HT1080 (cell line): ENCODE results near the gene GPX5. TPM values are rescaled to one million over a fixed set of nuclear protein-coding genes. Genes with fewer than 3 reads are reported as not detected.
"Not testable (repeated sequence)": the region's sequence is repeated elsewhere in the genome, so short reads cannot be mapped to it uniquely, and the experiment has no call there.

Source experiments
- DNase-seq: peaks from one replicate; pipeline ENCODE4 v3.0.0-alpha.2; 2015; ENCODE audit warnings: low read depth
- polyA plus RNA-seq, 2 experiments: library from polyadenylated mRNA; depleted of rRNA; stranded (reverse); fragments of >200 nt; gene quantifications; 2 replicates each; pipeline ENCODE4 v1.2.3, GENCODE V29; 2015
- total RNA-seq: library from RNA; depleted of rRNA; stranded (reverse); fragments of >200 nt; shearing (Covaris generic); gene quantifications from 2 replicates; pipeline ENCODE4 v1.2.3, GENCODE V29; 2014; rRNA removed

Gene GPX5, protein sequence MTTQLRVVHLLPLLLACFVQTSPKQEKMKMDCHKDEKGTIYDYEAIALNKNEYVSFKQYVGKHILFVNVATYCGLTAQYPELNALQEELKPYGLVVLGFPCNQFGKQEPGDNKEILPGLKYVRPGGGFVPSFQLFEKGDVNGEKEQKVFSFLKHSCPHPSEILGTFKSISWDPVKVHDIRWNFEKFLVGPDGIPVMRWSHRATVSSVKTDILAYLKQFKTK
- not detected in 2 replicates for total RNA-seq
- not detected in 2 replicates for polyA plus RNA-seq (2015; cell fraction: cytosol; rRNA removed)
- polyA plus RNA-seq (2015; cell fraction: nucleus; rRNA removed) = not detected in 2 replicates

DNA sequence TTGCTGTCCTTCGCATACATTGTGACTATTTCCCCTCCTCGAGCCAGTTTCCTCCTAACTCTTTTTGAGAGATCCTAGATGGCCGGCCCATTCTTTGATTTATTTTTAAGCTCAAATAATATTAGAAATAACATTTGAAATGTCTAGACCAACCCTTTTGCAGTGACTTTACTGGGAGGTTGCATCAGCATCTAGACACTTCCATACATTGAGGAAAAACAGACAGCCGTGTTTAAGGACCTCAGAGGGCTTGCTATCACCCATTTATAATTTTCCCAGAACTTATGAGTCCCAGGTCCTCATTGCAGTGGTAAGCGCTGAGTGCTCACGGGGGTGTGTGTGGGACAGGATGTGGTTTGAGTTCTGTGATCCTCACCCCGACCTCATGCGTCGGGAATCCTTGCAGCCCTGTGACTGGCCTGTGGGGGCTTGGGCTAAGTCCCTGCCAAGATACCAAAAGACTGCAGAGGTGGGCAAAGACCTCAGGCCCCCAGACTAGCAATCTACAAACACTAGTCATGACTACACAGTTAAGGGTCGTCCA lies at the start of gene GPX5:
Gene GPX5, plus strand, starts transcription at position 386 of the 544 bp plus-strand sequence. Its CDS starts 133 bp downstream, at position 519.
- peak; percentile 50 for DNase-seq

DNA sequence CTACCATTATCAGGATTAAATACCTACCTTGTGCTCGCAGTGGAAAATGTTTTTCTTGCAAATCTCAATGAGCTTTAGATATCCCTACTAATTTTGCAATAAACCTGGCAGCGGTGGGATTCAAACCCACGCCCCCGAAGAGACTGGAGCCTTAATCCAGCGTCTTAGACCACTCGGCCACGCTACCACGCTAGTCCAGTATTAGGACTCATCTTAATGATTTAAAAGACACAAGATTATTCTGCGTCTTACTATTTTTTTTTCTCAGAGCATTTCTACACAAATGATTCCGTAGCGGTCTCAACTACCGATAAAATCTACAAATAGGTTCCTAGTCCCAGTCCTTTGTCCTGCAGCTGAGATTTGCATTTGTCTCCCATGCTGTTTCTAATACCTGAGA lies 47.2 kb upstream of the GPX5 start:
- peak; percentile 48 for DNase-seq

DNA sequence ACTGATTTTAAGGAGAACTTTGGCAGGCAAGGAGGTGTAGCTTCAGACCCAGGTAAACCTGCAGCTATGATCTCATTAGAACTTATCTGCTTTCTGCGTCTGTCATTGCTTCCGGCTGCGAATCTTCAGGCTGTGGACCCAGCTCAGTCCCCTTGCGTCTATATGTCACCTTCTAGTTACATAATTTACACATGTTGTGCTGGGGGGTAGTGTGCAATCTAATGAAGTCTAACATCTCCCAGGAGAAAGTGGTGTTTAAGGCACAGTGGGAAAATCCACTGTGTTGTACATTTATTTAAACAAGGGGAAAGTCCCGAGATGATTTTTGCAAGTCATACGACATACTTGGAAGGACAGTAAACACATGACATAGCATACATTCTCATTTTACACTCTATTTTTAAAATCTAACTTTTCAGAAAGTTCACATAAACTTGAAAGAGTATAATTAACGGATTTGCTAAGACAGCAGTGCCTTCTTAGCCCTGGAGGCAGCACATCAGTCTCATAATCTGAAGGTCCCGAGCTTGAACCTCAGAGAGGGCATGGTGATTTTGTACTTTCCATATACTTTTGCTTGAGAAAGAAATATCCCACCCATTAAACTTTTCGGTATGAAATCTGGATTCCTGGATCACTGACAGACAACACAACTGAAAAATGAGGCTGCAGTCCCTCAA lies 45.3 kb upstream of the GPX5 start:
- no peak for DNase-seq

DNA sequence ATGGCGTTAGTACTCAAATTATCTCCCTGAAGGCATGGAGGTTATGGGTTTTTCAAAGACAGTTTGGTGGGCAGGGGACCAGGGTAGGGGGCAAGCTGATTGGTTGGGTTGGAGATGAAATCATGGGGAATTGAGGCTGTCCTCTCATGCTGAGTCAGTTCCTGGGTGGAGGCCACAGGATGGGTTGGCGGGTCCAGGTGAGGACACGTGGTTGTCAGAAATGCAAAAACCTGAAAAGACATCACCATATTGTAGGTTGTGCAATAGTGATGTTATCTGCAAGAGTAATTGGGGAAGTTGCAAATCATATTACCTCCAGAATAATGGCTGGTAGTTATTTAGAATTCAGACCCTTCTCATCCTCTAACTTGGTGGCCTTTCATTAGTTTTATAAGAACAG lies 40.2 kb upstream of the GPX5 start:
- DNase-seq = no peak

DNA sequence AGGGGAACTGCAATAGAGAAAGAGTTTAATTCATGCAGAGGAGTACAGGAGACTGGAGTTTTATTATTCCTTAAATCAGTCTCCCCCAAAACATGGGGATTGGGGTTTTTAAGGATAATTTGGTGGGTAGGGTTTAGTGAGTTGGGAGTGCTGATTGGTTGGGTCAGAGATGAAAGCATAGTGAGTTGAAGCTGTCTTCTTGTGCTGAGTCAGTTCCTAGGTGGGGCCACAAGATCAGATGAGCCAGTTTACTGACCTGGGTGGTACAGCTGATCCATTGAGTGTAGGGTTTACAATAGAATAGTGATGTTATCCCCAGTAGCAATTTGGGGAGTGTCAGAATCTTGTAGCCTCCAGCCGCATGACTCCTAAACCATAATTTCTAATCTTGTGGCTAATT lies 39.1 kb upstream of the GPX5 start:
- no peak for DNase-seq

DNA sequence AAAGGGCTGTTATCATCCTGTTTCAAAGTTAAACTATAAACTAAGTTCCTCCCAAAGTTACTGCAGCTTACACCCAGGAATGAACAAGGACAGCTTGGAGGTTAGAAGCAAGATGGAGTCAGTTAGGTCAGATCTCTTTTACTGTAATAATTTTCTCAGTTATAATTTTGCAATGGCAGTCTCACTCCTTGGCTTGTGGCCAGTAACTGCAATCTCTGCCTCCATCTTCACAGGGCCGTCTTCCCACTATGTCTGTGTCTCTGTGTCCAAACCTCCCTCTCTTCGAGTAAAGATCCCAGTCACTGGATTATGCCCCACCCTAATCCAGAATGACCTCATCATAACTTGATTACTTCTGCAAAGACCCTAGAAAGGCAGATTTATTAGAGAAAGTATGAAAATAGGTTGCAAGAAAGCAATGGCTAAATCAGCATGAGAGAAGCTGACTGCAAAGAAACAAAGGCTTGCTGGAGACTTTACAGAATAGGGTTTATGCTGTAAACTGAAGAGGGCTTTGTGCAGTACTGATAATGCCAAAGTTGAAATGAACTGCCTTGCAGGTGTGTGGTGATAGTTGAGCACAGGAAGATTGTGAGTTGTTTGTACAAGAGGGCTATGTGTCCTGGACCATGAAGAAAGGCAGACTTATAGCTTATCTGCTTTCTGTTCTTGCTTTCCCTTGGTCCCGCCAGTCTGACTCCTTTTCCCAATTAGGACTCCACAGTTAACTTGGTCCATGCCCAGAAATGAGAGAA lies 38.5 kb upstream of the GPX5 start:
- DNase-seq = no peak

DNA sequence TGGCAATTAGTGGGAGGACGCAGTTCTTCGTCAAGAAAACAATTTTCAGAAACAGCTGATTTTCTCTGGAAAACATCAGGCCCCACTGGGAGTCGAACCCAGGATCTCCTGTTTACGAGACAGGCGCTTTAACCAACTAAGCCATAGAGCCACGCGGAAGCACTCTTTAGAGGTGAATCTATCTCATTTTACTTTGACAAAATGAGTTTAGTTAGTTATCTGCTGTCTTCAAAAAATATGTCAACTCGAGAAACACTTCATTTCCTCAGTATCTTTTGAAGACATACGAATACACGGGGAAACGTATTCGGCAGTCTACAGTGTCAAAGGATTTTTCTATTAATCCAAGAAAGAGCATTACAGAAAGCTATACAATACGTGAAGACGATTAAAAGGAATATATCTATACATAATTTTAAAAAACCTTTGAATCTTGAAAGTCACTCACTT lies 36.7 kb upstream of the GPX5 start:
- DNase-seq = peak; percentile 78

DNA sequence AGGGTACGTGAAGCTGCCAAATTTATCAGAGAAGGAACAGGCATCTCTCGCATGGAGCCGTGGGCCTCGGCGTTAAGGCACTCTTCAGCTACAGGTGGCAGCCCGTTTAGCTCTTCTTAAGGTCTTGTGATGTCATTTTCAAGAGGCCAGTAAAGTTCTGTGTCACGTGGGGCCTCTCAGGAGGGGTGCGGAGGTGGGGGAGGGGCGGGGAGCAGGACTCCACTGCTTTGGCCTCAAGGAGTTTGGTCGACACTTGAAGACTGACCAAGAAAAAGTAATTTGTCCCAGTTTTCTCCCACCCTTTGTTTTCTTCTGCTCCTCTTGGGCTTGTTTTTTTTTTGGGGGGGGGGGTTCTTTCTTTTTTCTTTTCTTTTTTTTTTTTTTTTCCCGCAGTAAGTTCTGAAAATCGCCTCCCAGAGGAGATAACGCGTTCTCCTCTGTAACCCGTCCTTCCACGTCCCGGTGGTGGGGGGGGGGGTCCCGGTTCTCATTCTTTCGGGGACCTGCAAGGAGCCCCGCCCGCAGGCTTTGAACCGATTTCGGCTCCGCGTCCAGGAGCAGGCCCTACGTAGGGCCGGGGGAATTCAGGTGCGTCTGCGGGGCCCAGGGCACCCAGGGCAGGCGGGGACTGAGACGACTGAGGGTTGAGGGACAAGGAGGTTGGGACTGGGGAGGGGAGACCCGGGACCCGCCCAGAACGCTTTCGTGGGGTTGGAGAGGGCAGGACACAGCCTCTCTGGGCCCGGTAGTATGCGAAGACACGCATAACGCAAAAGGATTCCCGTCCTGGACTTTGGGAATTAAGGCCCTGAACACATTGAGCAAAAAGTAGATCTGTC lies 36.1 kb upstream of the GPX5 start:
- peak; percentile 66 for DNase-seq

DNA sequence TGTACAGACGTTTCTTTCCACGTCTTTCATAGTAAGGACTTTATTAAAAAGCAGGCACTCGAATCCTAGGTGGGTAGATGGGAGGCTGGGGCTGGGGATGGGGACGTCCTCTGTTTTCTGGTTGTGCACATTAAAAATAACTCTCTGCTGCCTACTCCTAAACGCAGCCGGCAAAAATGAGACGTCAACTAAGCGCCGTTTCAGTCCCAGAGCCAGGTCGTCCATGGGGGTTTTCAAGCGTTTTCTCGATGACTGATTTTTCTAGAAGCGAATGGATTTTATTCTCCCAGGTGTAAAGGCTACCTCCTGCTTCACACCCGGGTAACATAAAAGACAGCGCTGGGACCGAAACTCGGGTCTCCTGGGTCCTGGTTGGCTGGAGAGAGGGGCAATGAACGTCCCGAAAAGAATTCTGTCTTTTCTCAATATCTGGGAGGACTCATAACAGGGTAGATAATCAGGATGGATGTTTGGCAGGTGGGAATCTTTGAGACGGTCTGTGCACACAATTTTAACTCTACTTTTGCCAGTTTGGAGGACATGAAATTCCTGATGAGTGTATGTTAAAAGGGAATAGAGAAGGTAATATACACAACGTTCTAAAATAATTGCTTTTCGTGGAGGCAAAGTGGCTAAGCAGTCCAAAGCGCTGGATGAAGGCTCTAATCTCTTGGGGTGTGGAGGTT lies 35.3 kb upstream of the GPX5 start:
- no peak for DNase-seq

DNA sequence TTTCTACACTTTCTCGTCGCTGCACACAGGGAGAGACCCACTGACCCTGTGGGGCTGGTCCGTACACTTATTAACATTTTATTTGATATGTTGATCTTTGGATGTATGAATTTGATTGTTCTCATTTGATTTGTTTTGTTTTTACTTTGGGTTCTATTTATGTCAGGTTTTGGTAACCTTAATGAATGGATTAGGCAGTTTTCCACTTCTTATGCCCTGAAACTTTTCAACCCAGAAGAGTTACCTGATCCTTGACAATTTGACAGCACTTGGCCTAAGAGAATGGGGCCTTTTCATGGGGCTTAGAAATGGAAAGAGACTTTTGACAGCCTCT lies 33.7 kb upstream of the GPX5 start:
- no peak for DNase-seq

DNA sequence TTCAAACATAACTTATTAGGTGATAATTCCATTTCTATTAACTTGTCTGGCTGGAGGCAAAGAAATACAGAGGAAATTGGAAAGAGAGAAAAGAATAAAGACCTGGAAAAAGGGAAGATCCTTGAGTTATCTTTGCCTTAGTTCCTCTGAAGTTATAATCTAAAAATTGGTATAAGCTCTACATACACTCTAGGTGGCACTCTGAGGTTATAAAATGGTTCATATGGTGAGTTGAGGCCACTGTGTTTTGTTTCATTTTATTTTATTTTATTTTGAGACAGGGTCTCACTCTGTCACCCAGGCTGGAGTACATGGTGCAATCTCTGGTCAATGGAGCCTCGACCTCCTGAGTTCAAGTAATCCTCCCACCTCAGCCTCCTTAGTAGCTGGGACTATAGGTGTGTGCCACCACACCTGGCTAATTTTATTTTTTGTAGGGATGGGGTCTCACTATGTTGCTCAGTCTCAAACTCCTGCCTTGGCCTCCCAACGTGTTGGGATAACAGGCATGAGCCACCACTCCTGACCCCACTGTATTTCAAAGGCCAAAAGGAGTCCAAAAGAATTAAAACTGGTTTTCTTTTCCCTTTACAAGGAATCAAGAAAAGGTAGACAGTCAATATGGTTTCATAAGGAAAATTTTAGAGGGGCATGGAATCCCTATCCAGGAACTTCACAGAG lies 29.4 kb upstream of the GPX5 start:
- DNase-seq = no peak

DNA sequence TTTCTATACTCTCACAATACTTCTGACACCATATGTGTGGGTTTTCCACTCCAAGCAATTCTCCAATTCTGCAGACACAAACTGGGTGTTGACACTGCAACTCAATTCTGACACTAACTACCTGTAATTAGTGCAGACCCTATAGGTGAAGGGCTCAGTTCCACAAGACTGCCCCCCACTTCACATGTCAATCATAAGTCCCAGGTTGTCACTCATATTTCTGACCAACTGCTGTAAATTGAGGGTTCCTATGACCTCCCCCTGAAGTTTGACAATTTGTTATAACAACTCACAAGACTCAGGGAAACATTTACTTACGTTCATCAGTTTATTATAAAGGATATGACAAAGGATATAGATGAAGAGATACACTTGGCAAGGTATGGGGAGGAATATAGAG lies 28.4 kb upstream of the GPX5 start:
- DNase-seq = no peak

DNA sequence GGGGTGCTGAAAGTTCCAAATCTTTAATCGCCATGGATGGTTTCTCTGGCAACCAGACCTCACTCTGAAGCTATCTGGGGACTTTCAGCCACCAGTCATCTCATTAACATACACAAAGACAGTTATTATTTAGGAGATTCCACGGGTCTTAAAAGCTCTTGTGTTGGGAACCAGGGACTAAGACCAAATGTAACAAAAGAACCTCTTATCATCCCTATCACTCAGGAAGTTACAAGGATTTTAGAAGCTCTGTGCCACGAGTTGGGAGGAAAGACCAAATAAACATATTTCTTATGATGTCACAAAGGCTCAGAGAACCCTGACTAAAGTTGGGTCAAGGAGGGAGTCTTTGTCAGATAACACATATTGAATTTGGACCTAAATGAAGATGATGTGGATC lies 27.8 kb upstream of the GPX5 start:
- DNase-seq = no peak

DNA sequence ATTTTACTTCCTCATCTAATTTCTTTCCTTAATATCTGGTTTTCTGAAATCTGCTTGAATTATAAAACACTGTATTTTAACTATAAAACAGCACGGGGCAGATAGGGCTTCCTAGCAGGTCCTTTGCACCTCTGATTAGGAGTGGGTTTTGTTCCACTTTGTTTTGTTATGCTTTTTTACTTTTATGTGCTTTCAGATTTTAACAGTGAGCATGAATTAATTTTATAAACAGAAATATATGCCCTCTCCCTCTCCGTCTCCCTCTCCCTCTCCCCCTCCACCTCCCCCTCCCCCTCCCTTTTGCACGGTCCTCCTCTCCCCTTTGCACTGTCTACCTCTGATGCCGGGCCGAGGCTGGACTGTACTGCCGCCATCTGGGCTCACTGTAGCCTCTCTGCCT lies 24.4 kb upstream of the GPX5 start:
- no peak for DNase-seq

DNA sequence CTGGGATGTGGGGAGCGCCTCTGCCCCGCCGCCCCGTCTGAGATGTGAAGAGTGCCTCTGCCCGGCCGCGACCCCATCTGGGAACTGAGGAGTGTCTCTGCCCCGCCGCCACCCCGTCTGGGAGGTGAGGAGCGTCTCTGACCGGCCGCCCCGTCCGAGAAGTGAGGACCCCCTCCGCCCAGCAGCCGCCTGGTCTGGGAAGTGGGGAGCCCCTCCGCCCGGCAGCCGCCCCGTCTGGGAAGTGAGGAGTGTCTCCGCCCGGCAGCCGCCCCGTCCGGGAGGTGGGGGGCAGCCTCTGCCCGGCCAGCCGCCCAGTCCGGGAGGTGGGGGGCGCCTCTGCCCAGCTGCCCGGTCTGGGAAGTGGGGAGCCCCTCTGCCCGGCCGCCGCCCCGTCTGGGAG lies 23.5 kb upstream of the GPX5 start:
- not testable (repeated sequence) for DNase-seq

DNA sequence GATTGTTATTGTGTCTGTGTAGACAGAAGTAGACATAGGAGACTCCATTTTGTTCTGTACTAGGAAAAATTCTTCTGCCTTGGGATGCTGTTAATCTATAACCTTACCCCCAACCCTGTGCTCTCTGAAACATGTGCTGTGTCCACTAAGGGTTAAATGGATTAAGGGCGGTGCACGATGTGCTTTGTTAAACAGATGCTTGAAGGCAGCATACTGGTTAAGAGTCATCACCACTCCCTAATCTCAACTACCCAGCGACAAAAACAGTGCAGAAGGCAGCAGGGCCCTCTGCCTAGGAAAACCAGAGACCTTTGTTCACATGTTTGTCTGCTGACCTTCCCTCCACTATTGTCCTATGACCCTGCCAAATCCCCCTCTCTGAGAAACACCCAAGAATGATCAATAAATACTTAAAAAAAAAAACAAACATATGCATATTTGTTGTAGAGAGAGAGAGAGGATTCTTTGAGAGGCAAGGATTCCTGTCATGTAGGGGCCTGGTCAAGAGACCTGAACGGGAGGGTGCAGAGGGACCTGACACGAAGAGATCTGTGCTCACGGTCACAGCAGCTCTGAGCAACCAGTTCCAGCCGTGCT lies 22.9 kb upstream of the GPX5 start:
- DNase-seq = not testable (repeated sequence)

DNA sequence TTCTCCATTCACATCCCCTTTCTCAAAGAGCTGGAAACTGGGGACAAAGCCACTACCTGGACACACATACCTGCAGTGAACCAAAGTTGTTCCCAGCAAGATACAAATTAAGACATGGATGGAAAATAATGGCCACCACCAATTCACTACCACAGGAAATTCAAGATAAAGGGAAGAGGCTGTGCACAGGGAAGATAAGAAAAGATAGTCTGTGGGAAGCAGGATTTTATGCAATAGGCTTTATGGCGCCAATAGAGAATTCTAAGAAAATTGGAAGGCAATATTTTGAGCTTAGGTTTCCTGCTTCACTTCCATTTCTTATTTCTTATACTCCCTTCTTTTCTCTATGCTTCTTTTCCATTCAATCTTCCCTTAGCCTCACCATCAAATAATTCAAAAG lies 19.9 kb upstream of the GPX5 start:
- DNase-seq = no peak

DNA sequence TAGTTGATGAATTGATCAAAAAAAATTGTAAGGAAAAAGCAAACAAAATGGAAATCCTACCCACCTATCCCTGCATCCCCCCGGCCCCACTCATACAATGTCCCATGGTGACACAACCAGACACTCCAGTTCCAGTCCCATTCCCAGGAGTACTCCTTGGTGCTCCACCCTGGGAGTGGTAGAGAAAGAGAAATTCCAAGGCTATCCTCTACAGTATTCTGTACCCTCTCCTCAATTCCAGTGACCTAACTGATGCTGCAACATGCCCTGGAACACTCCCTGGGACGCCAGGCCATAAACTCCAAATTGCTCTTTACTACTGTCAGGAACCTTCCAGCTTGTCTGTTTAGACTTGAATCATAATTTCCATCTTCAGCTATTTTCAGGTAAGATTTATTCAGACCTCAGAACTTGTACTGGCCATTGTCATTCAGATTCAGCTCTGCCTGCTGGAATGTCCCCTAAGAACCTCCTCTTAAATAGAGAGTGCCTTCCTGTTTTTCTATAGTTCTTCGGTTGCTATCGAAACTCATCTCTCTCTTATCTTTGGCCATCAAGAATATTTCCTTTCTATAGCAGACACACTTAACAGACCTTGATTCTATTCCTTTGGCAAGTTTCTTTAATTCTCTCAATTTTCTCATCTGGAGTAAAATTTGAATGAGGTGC lies 18.7 kb upstream of the GPX5 start:
- no peak for DNase-seq
